ENCODE data around the gene GPD1. TPM values are rescaled to one million over a fixed set of nuclear protein-coding genes. Genes with fewer than 3 reads are reported as not detected.
A peak's percentile ranks its signal among the peaks of the same experiment; 100 is the strongest.

GPD1 gene
- total and polyA plus RNA-seq, 4 experiments from 2014 or later: 1.1 to 2.0 TPM; not detected in 2

- intact Hi-C loops (cut with micrococcal nuclease): no loop called here
- peaks cover 14 to 23% of the 10 kb centered on the region in 2 donors for H3K27me3 Mint-ChIP-seq
- H3K4me1 Mint-ChIP-seq: peaks cover 4 to 9% (median 8%) of the 10 kb centered on the region in 4 donors
- no peaks in the 10 kb centered on the region for H3K36me3 Mint-ChIP-seq
- POLR2A ChIA-PET (ENCODE audit: partially characterized antibody): no interaction called here
- no peak overlapping the region for H3K27ac Mint-ChIP-seq
- H3K9me3 ChIP-seq (ENCODE audit: control insufficient read depth in 1 of 2, low read length in 2 of 2): no peaks in the 10 kb centered on the region
- H3K36me3 ChIP-seq (ENCODE audit: insufficient read depth, low read length): no peaks in the 10 kb centered on the region
- no peak for DNase-seq
- no peak overlapping the region for H3K4me3 Mint-ChIP-seq
- H3K4me1 ChIP-seq (ENCODE audit: insufficient read depth, low read length): no peaks in the 10 kb centered on the region
- H3K9me3 Mint-ChIP-seq: no peaks in the 10 kb centered on the region
- H3K4me3 ChIP-seq (ENCODE audit: low read length in 2 of 2): no peak overlapping the region
- CTCF ChIA-PET (ENCODE audit: partially characterized antibody): interaction anchor here (0.9 to 6.9 kb wide), 9 partner anchors 9 to 249 kb away, joined by 3 to 65 read pairs (median 4); partner anchors contain the start of gene SMARCD1
- H3K27ac ChIP-seq (ENCODE audit: low read depth, low read length): no peak overlapping the region
- no peaks in the 10 kb centered on the region for H3K27me3 ChIP-seq (ENCODE audit: insufficient read depth, low read length)
Observed at GRCh38 chr12:50065726-50066310, 38.0 kb upstream of the GPD1 start.

- CTCF ChIA-PET (ENCODE audit: partially characterized antibody): interaction anchor here (1.0 to 6.9 kb wide), 9 partner anchors 8 to 100 kb away, joined by 3 to 65 read pairs (median 4); partner anchors contain the start of gene SMARCD1
- Histone ChIP-seq H3K27me3 (ENCODE audit: insufficient read depth, low read length) (no peaks in the 10 kb centered on the region), H3K36me3 (ENCODE audit: insufficient read depth, low read length) (no peaks in the 10 kb centered on the region), H3K4me3 (ENCODE audit: low read length in 2 of 2) (no peak overlapping the region), H3K4me1 (ENCODE audit: insufficient read depth, low read length) (no peaks in the 10 kb centered on the region), H3K9me3 (ENCODE audit: control insufficient read depth in 1 of 2, low read length in 2 of 2) (no peaks in the 10 kb centered on the region), H3K27ac (ENCODE audit: low read depth, low read length) (no peak overlapping the region)
- peaks cover 4 to 9% (median 6%) of the 10 kb centered on the region in 4 donors for H3K4me1 Mint-ChIP-seq
- intact Hi-C loops (cut with micrococcal nuclease): no loop called here
- peaks cover 10 to 18% of the 10 kb centered on the region in 2 donors for H3K27me3 Mint-ChIP-seq
- DNase-seq: no peak
- no peak overlapping the region for H3K4me3 Mint-ChIP-seq
- H3K27ac Mint-ChIP-seq: no peak overlapping the region
- H3K36me3 Mint-ChIP-seq: no peaks in the 10 kb centered on the region
- H3K9me3 Mint-ChIP-seq: no peaks in the 10 kb centered on the region
- POLR2A ChIA-PET (ENCODE audit: partially characterized antibody): no interaction called here
Observed at GRCh38 chr12:50066402-50066801, 37.4 kb upstream of the GPD1 start.

- Histone ChIP-seq H3K9me3 (ENCODE audit: control insufficient read depth in 1 of 2, low read length in 2 of 2) (no peaks in the 10 kb centered on the region), H3K36me3 (ENCODE audit: insufficient read depth, low read length) (no peaks in the 10 kb centered on the region), H3K4me1 (ENCODE audit: insufficient read depth, low read length) (no peaks in the 10 kb centered on the region), H3K4me3 (ENCODE audit: low read length in 2 of 2) (no peak overlapping the region), H3K27ac (ENCODE audit: low read depth, low read length) (no peak overlapping the region), H3K27me3 (ENCODE audit: insufficient read depth, low read length) (no peaks in the 10 kb centered on the region)
- ChIA-PET CTCF (ENCODE audit: partially characterized antibody) (interaction anchor here (0.6 to 8.6 kb wide), 15 partner anchors 10 to 122 kb away, joined by 3 to 88 read pairs (median 5); partner anchors contain the start of genes COX14 and RACGAP1), POLR2A (ENCODE audit: partially characterized antibody) (no interaction called here)
- intact Hi-C loops (cut with micrococcal nuclease): no loop called here
- Mint-ChIP-seq H3K27me3 (peaks cover 4 to 6% of the 10 kb centered on the region in 2 donors), H3K36me3 (no peaks in the 10 kb centered on the region), H3K4me3 (no peak overlapping the region), H3K4me1 (peaks cover 4 to 9% (median 6%) of the 10 kb centered on the region in 4 donors), H3K27ac (no peak overlapping the region), H3K9me3 (no peaks in the 10 kb centered on the region)
- no peak for DNase-seq
Observed at GRCh38 chr12:50069069-50069468, 34.7 kb upstream of the GPD1 start.

GRCh38 chr12:50069539-50069938 is 34.3 kb upstream of the GPD1 start:
- DNase-seq: no peak
- Mint-ChIP-seq H3K27ac (no peak overlapping the region), H3K27me3 (peaks cover under 1 to 6% of the 10 kb centered on the region in 2 donors), H3K36me3 (no peaks in the 10 kb centered on the region), H3K4me1 (peaks cover 4 to 9% (median 6%) of the 10 kb centered on the region in 4 donors), H3K9me3 (no peaks in the 10 kb centered on the region), H3K4me3 (no peak overlapping the region)
- POLR2A ChIA-PET (ENCODE audit: partially characterized antibody): interaction anchor here (0.6 kb wide), 1 partner anchor 78 kb away, joined by 3 read pairs; no protein-coding TSS in a partner anchor
- H3K4me1 ChIP-seq (ENCODE audit: insufficient read depth, low read length): no peaks in the 10 kb centered on the region
- no peaks in the 10 kb centered on the region for H3K36me3 ChIP-seq (ENCODE audit: insufficient read depth, low read length)
- H3K27ac ChIP-seq (ENCODE audit: low read depth, low read length): no peak overlapping the region
- CTCF ChIA-PET (ENCODE audit: partially characterized antibody): interaction anchor here (0.6 to 8.6 kb wide), 19 partner anchors 9 to 131 kb away, joined by 3 to 88 read pairs (median 4); partner anchors contain the start of gene COX14
- H3K4me3 ChIP-seq (ENCODE audit: low read length in 2 of 2): no peak overlapping the region
- intact Hi-C loops (cut with micrococcal nuclease): no loop called here
- no peaks in the 10 kb centered on the region for H3K9me3 ChIP-seq (ENCODE audit: control insufficient read depth in 1 of 2, low read length in 2 of 2)
- H3K27me3 ChIP-seq (ENCODE audit: insufficient read depth, low read length): no peaks in the 10 kb centered on the region

- peaks cover 0 to 6% of the 10 kb centered on the region in 2 donors for H3K27me3 Mint-ChIP-seq
- no peaks in the 10 kb centered on the region for H3K9me3 ChIP-seq (ENCODE audit: control insufficient read depth in 1 of 2, low read length in 2 of 2)
- H3K4me3 ChIP-seq (ENCODE audit: low read length in 2 of 2): no peak overlapping the region
- H3K27ac Mint-ChIP-seq: peak overlapping the region in 2 of 7 donors; percentile 55 to 68
- H3K4me1 ChIP-seq (ENCODE audit: insufficient read depth, low read length): peaks cover 3% of the 10 kb centered on the region
- H3K36me3 ChIP-seq (ENCODE audit: insufficient read depth, low read length): no peaks in the 10 kb centered on the region
- H3K27me3 ChIP-seq (ENCODE audit: insufficient read depth, low read length): no peaks in the 10 kb centered on the region
- H3K4me3 Mint-ChIP-seq: peak overlapping the region in 1 of 8 donors; percentile 3
- H3K9me3 Mint-ChIP-seq: no peaks in the 10 kb centered on the region
- ChIA-PET POLR2A (ENCODE audit: partially characterized antibody) (interaction anchor here (0.9 to 1.1 kb wide), 2 partner anchors 9 to 14 kb away, joined by 3 to 4 read pairs; partner anchors contain the start of gene SMARCD1), CTCF (ENCODE audit: partially characterized antibody) (interaction anchor here (0.5 to 8.6 kb wide), 45 partner anchors 10 to 552 kb away, joined by 3 to 88 read pairs (median 4); partner anchors contain the start of genes CERS5, COX14, RACGAP1 and SMARCD1)
- no peak overlapping the region for H3K27ac ChIP-seq (ENCODE audit: low read depth, low read length)
- DNase-seq: peak; percentile 50 to 61 (median 55)
- H3K4me1 Mint-ChIP-seq: peaks cover 5 to 13% (median 8%) of the 10 kb centered on the region in 4 donors
- H3K36me3 Mint-ChIP-seq: no peaks in the 10 kb centered on the region
- intact Hi-C loops (cut with micrococcal nuclease): loop anchor here (1.0 to 10.0 kb wide), 3 partner anchors 103 to 244 kb away; no protein-coding TSS in a partner anchor
Observed at GRCh38 chr12:50070314-50071060, 33.3 kb upstream of the GPD1 start.

- H3K27ac Mint-ChIP-seq: no peak overlapping the region
- H3K4me1 ChIP-seq (ENCODE audit: insufficient read depth, low read length): peaks cover 3% of the 10 kb centered on the region
- H3K36me3 Mint-ChIP-seq: no peaks in the 10 kb centered on the region
- peaks cover 0 to 6% of the 10 kb centered on the region in 2 donors for H3K27me3 Mint-ChIP-seq
- ChIA-PET POLR2A (ENCODE audit: partially characterized antibody) (no interaction called here), CTCF (ENCODE audit: partially characterized antibody) (interaction anchor here (0.6 to 8.6 kb wide), 7 partner anchors 17 to 149 kb away, joined by 3 to 88 read pairs (median 17); partner anchors contain the start of gene COX14)
- intact Hi-C loops (cut with micrococcal nuclease): loop anchor here (10.0 kb wide), 1 partner anchor 242 kb away; no protein-coding TSS in a partner anchor
- no peaks in the 10 kb centered on the region for H3K9me3 ChIP-seq (ENCODE audit: control insufficient read depth in 1 of 2, low read length in 2 of 2)
- H3K9me3 Mint-ChIP-seq: no peaks in the 10 kb centered on the region
- no peak overlapping the region for H3K27ac ChIP-seq (ENCODE audit: low read depth, low read length)
- no peak overlapping the region for H3K4me3 ChIP-seq (ENCODE audit: low read length in 2 of 2)
- H3K27me3 ChIP-seq (ENCODE audit: insufficient read depth, low read length): no peaks in the 10 kb centered on the region
- H3K4me1 Mint-ChIP-seq: peaks cover 5 to 13% (median 8%) of the 10 kb centered on the region in 4 donors
- DNase-seq: no peak
- no peaks in the 10 kb centered on the region for H3K36me3 ChIP-seq (ENCODE audit: insufficient read depth, low read length)
- no peak overlapping the region for H3K4me3 Mint-ChIP-seq
Observed at GRCh38 chr12:50072198-50072907, 31.5 kb upstream of the GPD1 start.
